Measurements from ENCODE around the gene DENND10. TPM values are rescaled to one million over a fixed set of nuclear protein-coding genes. Genes with fewer than 3 reads are reported as not detected.
"Not testable (repeated sequence)": the region's sequence is repeated elsewhere in the genome, so short reads cannot be mapped to it uniquely, and the experiment has no call there.

DENND10 gene
- total RNA-seq, 1 donor, result 91.3 TPM

DNA sequence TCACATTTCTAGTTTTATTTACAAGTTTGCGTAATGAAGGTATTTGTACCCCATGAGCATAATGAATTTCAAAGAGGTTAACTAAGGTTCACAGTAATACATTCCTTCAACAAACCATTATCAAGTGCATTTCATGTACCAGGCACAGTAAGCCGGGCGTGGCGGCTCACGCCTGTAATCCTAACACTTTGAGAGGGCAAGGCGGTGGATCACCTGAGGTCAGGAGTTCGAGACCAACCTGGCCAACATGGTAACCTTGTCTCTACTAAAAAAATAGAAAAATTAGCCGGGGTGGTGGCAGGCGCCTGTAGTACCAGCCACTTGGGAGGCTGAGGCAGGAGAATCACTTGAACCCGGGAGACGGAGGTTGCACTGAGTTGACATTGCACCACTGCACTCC is 19.0 kb upstream of the DENND10 start:
- no peak overlapping the region for H3K4me3 ChIP-seq (ENCODE audit: low read depth, low read length)
- DNase-seq (ENCODE audit: low read depth), result no peak
- TF ChIP-seq CTCF (IDR thresholded peaks at IDR 0.05; ENCODE audit: insufficient read depth, low read length), result no peak

- no peak for TF ChIP-seq CTCF (IDR thresholded peaks at IDR 0.05; ENCODE audit: insufficient read depth, low read length)
- no peak overlapping the region for H3K4me3 ChIP-seq (ENCODE audit: low read depth, low read length)
- DNase-seq (ENCODE audit: low read depth), result no peak
Observed at GRCh38 chr10:119087271-119087882, 16.5 kb upstream of the DENND10 start.

DNA sequence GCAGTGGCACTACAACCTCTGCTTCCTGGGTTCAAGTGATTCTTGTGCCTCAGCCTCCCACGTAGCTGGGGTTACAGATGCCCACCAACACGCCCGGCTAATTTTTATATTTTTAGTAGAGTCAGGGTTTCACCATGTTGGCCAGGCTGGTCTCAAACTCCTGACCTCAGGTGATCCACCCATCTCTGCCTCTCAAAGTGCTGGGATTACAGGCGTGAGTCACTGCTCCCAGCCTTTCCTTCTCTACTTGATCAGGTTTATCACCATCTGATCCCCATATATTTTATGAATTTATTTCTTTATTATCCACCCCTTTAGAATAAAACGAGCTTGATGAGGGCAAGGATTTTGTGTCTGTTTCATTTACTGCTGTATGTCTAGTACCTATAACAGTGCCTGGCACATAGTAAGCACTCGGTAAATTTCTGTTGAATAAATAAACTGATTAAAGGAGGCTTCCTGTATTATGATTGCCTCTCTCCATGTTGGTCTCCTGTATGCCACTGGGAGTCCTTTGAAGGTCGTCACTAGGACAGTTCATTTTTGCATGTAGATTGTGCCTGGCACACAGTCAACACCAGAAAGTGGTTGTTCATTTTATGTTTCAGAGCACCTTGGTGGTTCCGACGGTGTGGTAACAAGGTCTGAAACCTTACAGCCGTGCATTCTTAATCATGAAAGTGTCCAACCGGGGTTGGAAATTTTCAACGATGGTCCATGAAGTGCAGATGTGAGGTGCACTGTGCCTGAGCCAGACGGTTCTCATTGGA is 13.7 kb upstream of the DENND10 start:
- no peak for TF ChIP-seq CTCF (IDR thresholded peaks at IDR 0.05; ENCODE audit: insufficient read depth, low read length)
- no peak overlapping the region for H3K4me3 ChIP-seq (ENCODE audit: low read depth, low read length)

DNA sequence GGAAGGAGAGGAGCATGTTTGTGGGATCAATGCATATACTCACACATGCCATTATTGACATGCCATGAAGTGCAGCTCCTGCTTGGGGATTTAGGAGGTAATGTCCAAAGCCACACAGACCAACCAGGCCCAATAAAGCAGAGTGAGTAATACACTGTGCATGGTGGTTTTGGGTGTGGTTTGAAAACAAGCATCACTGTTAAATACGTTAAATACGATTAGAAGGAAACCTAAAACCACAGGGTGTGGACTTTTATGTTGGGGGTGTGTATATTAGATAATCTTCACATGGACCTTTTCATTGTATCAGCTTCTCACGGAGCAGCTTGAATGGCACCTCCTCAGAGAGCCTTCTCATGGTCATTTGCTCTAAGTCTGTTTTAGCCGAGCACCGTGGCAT is 12.9 kb upstream of the DENND10 start:
- peak; percentile 92 for DNase-seq (ENCODE audit: low read depth)
- no peak overlapping the region for H3K4me3 ChIP-seq (ENCODE audit: low read depth, low read length)
- no peak for TF ChIP-seq CTCF (IDR thresholded peaks at IDR 0.05; ENCODE audit: insufficient read depth, low read length)

More for the DNA sequence above, 13.7 kb upstream of the DENND10 start:
- no peak for DNase-seq (ENCODE audit: low read depth)

DNA sequence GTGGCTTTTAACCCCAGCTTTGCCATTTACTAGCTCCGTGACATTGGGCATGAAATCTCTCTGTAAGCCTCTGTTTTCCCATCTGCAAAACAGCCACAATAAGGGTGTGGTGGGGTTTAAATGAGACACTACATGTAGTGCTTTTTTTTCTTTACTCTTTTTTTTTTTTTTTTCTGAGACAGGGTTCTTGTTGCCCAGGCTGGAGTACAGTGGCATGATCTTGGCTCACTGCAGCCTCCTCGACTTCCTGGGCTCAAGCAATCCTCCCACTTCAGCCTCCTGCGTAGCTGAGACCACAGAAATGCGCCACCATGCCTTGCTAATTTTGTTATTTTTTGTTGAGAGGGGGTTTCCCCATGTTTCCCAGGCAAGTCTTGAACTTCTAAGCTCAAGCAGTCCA is 8.3 kb upstream of the DENND10 start:
- no peak for TF ChIP-seq CTCF (IDR thresholded peaks at IDR 0.05; ENCODE audit: insufficient read depth, low read length)
- H3K4me3 ChIP-seq (ENCODE audit: low read depth, low read length), result no peak overlapping the region
- DNase-seq (ENCODE audit: low read depth), result no peak

GRCh38 chr10:119096641-119097415 is 7.1 kb upstream of the DENND10 start:
- not testable (repeated sequence) for H3K4me3 ChIP-seq (ENCODE audit: low read depth, low read length); DNase-seq (ENCODE audit: low read depth)

GRCh38 chr10:119098576-119098975 is 5.3 kb upstream of the DENND10 start:
- no peak for TF ChIP-seq CTCF (IDR thresholded peaks at IDR 0.05; ENCODE audit: insufficient read depth, low read length)
- H3K4me3 ChIP-seq (ENCODE audit: low read depth, low read length), result no peak overlapping the region
- DNase-seq (ENCODE audit: low read depth), result no peak
